Frontal cortex (tissue), 4 donors: ENCODE measurements around the gene RDH16. TPM values are rescaled to one million over a fixed set of nuclear protein-coding genes. Genes with fewer than 3 reads are reported as not detected.
"Not testable (repeated sequence)": the region's sequence is repeated elsewhere in the genome, so short reads cannot be mapped to it uniquely, and the experiment has no call there.

Experiments used
- DNase-seq, 2 donors: peaks; one replicate each; pipeline ENCODE4 v3.0.0; 2012; ENCODE audit warnings: low spot score in 2 of 2
- FAIRE-seq: peaks from 2 replicates; lab custom pipeline; 2012; peaks lifted over from hg19 to GRCh38; lab: Jason Lieb, UNC
- total RNA-seq: library from RNA; depleted of rRNA; stranded (reverse); fragments of >200 nt; gene quantifications from one replicate; pipeline ENCODE4 v1.2.3, GENCODE V29; 2014
- donor health status: control.
- donor health status: control.
- donor health status: control.

The RDH16 gene
- total RNA-seq, 1 donor from 2014 or later, result 0.41 TPM

DNA sequence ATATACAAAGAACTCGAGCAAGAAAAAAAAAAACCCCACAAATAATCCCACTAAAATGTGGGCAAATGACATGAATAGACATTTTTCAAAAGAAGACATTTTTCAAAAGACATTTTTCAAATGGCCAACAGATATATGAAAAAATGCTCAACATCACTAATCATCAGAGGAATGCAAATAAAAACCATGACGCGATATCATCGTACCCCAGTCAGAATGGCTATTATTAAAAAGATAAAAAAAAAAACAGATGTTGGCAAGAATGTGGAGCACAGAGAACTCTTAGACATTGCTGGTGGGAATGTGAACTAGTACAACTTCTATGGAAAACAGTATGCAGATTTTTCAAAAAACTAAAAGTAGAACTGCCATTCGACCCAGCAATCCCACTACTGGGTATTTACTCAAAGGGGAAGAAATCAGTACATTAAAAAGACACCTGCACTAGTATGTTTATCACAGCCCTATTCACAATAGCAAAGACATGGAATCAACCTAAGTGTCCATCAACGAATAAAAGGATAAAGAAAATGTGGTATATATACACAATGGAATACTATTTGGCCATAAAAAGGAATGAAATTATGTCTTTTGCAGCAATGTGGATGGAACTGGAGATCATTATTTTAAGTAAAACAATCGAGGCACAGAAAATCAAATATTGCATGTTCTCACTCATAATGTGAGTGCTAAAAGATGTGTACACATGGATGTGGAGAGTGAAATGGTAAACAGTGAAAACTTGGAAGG lies 32.6 kb upstream of the RDH16 start:
- DNase-seq (no peak), FAIRE-seq (no peak)

DNA sequence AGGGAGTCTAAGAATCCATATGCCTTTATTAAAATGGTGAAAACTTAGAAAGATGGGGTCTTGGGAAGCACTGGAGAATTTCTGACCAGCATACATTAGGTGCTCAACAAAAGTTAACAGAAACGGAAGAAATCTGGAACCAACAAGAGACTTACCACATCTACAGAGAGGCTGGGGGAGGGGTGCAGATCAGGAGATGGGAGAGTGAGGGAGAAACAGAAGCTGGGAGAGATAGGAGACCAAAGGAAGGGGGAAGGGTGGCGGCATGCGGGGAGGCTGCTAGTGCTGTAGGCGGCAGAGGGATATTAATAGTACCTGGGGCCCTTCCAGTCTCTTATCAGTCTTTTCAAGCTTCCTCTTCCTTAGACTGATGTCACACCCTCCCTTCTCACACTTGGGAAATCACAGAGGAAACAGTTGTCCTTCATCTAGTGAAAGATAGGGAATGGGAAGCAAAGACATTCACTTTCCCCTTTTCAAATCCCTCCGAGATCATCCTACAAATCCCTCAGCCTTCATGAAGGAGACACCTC lies 30.9 kb upstream of the RDH16 start:
- no peak for FAIRE-seq

DNA sequence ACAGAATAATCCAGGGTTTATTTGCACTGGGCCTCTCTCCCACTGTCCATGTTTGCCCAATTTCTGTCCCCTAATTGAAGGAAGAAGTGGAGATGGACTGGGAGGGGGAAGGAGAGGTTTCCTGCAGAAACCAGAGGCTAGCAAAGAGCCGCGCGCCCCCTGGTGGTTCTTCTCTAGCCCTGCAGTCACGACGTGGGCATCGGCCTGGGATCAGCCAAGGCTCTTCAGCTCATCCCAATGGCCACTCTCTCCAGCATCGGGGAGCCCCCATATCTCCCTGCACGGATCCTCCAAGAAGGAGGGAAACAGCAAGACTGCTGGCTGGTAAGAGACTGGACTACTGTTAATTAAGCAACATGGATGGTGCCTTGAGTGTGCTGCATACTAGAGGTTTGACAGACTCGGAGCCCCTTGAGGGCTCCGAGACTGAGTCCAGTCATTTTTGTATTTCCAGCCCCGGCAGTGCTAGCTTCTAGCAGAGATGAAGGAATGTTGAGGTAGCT lies 30.2 kb upstream of the RDH16 start:
- DNase-seq, result peak in 1 of 2 donors; percentile 78
- no peak for FAIRE-seq

More for the DNA sequence above, 30.9 kb upstream of the RDH16 start:
- DNase-seq, result no peak

- DNase-seq (no peak), FAIRE-seq (no peak)
Observed at GRCh38 chr12:56987011-56987410, 29.6 kb upstream of the RDH16 start.

GRCh38 chr12:56985714-56986113 lies 28.3 kb upstream of the RDH16 start:
- FAIRE-seq, result not testable (repeated sequence)

DNA sequence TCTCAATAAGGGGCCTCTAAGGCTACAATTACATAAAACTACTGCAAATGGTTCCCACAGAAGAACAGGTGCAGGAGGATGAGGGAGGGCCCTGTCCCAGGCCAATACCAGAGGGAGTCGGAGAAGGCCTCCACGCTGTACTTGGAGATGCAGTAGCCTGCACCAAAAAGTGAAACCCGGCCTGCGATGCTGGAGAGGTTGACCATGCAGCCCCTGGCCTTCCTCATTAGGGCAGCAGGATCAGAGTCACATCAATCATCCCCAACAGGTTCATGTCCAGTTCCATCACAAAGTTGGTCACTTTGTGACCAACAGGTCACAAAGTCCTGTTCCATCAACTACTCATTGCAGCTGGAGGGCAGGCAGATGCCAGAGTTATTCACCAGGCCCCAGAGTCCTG lies 26.0 kb upstream of the RDH16 start:
- FAIRE-seq (no peak), DNase-seq (no peak)

More at GRCh38 chr12:56985714-56986113, 28.3 kb upstream of the RDH16 start:
- not testable (repeated sequence) for DNase-seq

DNA sequence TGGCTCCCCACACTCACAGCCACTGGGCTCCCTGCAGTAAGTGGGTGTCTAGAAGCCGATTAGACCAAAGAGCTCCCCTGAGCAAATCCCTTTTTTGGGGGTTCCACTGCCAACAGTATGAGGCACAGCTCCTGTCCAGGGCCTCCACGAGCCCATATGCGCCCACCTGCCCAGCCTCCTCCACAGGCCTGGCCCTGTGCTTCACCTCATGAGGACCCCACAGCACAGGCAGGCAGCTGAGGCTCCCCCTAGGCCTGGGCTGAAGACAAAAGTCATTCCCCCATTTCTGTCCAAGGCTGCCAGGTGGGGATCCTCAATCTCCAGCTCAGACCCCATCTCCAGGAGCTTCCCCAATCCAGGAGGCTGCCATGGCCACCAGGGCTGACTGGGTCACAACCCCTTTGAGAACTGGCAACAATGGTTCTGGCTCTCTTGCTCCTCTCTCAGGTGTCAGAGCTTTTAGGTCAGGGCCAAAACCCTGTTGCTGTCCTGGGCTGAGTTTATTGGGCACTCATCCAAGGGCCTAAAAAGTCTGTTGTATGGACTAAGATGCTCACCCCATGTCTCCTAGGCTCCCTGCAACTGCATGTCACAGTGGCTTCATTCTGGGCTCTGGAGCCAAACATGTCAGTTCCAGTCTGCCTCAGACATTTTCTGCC lies 25.3 kb upstream of the RDH16 start:
- not testable (repeated sequence) for DNase-seq, FAIRE-seq

DNA sequence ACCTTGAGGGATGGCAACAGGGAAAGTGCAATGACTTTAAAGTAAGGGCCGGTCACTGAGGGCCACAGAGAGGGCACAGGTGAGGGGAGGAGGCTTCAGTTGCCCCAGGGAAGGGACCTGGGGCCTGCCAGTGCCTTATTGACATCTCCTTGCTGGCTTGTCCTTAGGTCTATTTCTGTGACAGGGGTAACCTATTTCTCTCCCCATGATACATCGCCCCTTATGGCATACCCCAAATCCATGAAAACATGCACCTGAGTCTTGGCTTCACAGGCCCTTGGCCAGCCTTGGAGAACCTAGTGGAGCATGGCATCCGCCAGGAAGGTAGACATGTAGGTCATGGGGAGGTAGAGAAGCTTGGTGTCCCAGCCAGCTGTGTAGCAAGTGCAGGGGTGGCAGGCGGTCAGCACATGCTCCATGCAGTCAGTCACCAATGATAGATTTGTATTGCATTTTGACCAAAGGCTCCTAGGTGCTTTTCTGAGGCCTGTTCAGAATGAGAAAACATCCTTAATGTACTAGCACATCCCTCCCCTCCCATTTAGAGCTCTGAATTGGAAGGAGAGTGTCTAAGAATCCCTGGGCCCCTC lies 23.6 kb upstream of the RDH16 start:
- DNase-seq (no peak), FAIRE-seq (no peak)

GRCh38 chr12:56980268-56980667 lies 22.9 kb upstream of the RDH16 start:
- no peak for DNase-seq
- no peak for FAIRE-seq

GRCh38 chr12:56979628-56980027 lies 22.2 kb upstream of the RDH16 start:
- no peak for FAIRE-seq

DNA sequence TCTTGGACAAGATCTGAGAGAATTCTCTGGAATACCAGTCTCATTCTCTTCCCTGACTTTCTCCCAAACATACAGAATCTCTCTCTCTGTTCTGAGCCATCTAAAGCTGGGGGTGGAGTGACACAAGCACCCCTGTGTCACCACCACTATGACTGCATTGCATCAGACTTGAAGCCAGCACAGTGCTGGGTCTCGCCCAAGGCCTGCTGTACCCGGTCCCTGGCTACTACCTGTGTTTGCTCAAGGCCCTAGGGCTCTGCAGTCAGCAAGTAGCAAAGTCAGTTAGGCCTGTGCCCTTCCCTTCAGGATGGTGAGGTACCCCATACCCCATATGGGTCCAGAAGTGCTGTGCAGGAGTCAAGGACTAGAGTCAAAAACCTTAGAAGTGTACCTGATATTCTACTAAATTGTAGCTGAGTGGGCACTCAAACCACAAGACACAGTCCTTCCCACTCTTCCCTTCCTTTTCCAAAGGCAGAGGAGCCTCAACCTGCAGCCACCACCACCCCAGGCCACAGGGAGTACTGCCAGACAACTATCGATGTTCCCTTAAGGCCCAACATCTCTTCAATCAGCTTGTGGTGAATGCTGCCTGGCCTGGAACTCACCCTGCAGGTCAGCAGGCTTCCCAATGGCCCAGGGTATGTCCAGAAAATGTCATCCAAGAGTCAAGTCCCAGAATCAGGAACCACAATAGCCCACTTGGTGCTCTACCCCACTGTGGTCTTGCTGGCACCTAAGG lies 21.2 kb upstream of the RDH16 start:
- DNase-seq (no peak), FAIRE-seq (no peak)

More at GRCh38 chr12:56979628-56980027, 22.2 kb upstream of the RDH16 start:
- DNase-seq, result no peak

DNA sequence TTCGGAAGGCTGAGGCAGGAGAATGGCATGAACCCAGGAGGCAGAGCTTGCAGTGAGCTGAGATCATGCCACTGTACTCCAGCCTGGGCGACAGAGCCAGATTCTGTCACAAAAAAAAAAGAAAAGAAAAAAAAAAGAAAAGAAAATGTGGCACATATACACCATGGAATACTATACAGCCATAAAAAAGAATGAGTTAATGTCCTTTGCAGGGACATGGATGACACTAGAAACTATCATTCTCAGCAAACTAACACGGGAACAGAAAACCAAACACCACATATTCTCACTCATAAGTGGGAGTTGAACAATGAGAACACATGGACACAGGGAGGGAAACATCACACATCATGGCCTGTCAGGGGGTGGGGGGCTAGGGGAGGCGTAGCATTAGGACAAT lies 20.0 kb upstream of the RDH16 start:
- not testable (repeated sequence) for DNase-seq, FAIRE-seq

DNA sequence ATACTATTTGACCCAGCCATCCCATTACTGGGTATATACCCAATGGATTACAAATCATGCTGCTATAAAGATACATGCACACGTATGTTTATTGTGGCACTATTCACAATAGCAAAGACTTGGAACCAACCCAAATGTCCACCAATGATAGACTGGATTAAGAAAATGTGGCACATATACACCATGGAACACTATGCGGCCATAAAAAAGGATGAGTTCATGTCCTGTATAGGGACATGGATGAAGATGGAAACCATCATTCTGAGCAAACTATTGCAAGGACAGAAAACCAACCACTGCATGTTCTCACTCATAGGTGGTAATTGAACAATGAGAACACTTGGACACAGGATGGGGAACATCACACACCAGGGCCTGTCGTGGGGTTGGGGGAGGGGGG lies 16.8 kb upstream of the RDH16 start:
- DNase-seq, FAIRE-seq: not testable (repeated sequence)

GRCh38 chr12:56968910-56969309 lies 11.5 kb upstream of the RDH16 start:
- not testable (repeated sequence) for FAIRE-seq, DNase-seq

GRCh38 chr12:56965997-56966642 lies 8.7 kb upstream of the RDH16 start:
- not testable (repeated sequence) for DNase-seq, FAIRE-seq

GRCh38 chr12:56965124-56965523 lies 7.7 kb upstream of the RDH16 start:
- DNase-seq, result not testable (repeated sequence)
- peak; percentile 45 for FAIRE-seq

DNA sequence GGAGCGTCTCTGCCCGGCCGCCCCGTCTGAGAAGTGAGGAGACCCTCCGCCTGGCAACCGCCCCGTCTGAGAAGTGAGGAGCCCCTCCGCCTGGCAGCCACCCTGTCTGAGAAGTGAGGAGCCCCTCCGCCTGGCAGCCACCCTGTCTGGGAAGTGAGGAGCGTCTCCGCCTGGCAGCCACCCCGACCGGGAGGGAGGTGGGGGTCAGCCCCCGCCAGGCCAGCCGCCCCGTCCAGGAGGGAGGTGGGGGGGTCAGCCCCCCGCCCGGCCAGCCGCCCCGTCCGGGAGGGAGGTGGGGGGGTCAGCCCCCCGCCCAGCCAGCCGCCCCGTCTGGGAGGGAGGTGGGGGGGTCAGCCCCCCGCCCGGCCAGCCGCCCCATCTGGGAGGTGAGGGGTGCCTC lies 6.1 kb upstream of the RDH16 start:
- DNase-seq, FAIRE-seq: not testable (repeated sequence)

GRCh38 chr12:56962247-56962646 lies 4.8 kb upstream of the RDH16 start:
- FAIRE-seq, DNase-seq: not testable (repeated sequence)

DNA sequence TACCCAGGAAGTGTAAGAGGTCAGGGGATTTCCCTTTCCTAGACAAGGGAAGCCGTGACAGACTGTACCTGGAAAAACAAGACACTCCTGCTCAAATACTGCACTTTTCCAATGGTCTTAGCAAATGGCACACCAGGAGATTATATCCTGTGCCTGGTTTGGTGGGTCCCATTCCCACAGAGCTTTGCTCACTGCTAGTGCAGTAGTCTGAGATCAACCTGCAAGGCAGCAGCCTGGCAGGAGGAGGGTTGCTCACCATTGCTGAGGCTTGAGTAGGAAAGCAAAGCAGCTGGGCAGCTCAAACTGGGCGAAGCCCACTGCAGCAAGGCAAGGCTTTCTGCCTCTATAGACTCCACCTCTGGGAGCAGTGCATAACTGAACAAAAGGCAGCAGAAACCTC lies 1.0 kb upstream of the RDH16 start:
- DNase-seq (no peak), FAIRE-seq (no peak)
